AG09309 (cell line): ENCODE measurements around the gene USP2.

Experiments
- DNase-seq: peaks from one replicate; pipeline ENCODE4 v3.0.0-alpha.2; 2010; ENCODE audit warnings: low read depth
- H3K4me3 ChIP-seq: 2 replicates; pipeline ENCODE4 v1.5.1; 2011; ENCODE audit warnings: mild to moderate bottlenecking, low read depth, low read length, moderate library complexity; ENCODE audit not compliant: control insufficient read depth
- CTCF ChIP-seq: IDR thresholded peaks from 2 replicates; pipeline ENCODE4 v1.5.1; 2011; ENCODE audit warnings: mild to moderate bottlenecking, low read depth, low read length, inconsistent platforms; ENCODE audit not compliant: insufficient read depth, control insufficient read depth; ENCODE audit errors: missing control alignments

Gene USP2

GRCh38 chr11:119422809-119423508, 41.5 kb upstream of the USP2 start, which contains the start of gene THY1:
Gene THY1 (minus strand): TSS chr11:119423172. CDS start chr11:119420905, 2,267 bp downstream.
- no peak for TF ChIP-seq CTCF
- peak within 1 kb of the TSS; percentile 89 for H3K4me3 ChIP-seq
- no peak for DNase-seq

GRCh38 chr11:119421941-119422808, 40.7 kb upstream of the USP2 start:
- no peak for DNase-seq

GRCh38 chr11:119421351-119421750, 39.9 kb upstream of the USP2 start:
- no peak for TF ChIP-seq CTCF
- H3K4me3 ChIP-seq = peak overlapping the region; percentile 89
- no peak for DNase-seq

More at GRCh38 chr11:119421941-119422808, 40.7 kb upstream of the USP2 start:
- no peak for TF ChIP-seq CTCF
- peak overlapping the region; percentile 89 for H3K4me3 ChIP-seq

GRCh38 chr11:119420631-119421030, 39.1 kb upstream of the USP2 start:
- no peak for TF ChIP-seq CTCF
- H3K4me3 ChIP-seq = peak overlapping the region; percentile 89
- no peak for DNase-seq

GRCh38 chr11:119419834-119420492, 38.5 kb upstream of the USP2 start:
- DNase-seq = no peak
- no peak for TF ChIP-seq CTCF
- H3K4me3 ChIP-seq = peak overlapping the region; percentile 3; the same call in 1 of the 2 replicates

GRCh38 chr11:119419246-119419645, 37.8 kb upstream of the USP2 start:
- no peak for DNase-seq
- H3K4me3 ChIP-seq = no peak overlapping the region
- TF ChIP-seq CTCF = no peak
